Measurements from ENCODE around the gene COL13A1.

DNA sequence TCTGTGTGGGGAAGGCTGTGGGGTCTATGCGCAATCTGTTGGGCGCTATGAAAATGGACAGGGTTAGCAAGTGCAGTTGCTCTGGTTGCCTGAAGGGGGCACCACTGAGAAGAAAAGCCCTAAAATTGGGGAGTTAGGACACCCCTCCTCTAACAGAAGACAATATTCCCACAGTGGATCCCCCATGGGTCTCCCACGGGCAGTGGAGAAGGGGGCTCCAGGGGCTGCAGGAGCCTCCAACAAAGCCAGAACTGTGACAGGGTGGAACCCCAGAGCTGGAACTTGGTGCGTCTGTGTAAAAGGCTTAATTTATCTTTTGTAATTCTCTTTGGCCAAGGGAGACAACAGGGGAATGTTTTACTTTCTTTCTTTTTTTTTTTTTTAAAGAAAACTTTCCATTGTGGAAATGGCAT is 12.5 kb upstream of the COL13A1 start:
- TF ChIP-seq, protein P1, sequence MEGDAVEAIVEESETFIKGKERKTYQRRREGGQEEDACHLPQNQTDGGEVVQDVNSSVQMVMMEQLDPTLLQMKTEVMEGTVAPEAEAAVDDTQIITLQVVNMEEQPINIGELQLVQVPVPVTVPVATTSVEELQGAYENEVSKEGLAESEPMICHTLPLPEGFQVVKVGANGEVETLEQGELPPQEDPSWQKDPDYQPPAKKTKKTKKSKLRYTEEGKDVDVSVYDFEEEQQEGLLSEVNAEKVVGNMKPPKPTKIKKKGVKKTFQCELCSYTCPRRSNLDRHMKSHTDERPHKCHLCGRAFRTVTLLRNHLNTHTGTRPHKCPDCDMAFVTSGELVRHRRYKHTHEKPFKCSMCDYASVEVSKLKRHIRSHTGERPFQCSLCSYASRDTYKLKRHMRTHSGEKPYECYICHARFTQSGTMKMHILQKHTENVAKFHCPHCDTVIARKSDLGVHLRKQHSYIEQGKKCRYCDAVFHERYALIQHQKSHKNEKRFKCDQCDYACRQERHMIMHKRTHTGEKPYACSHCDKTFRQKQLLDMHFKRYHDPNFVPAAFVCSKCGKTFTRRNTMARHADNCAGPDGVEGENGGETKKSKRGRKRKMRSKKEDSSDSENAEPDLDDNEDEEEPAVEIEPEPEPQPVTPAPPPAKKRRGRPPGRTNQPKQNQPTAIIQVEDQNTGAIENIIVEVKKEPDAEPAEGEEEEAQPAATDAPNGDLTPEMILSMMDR (IDR thresholded peaks at IDR 0.05) = peak in 1 of 3 donors; percentile 13
- TF ChIP-seq POLR2A (IDR thresholded peaks at IDR 0.05) = no peak
- no peak for TF ChIP-seq POLR2AphosphoS5 (IDR thresholded peaks at IDR 0.05)

Measured in breast epithelium (tissue), 3 donors.